Measurements from ENCODE around the gene PRKCB.

PRKCB gene

DNA sequence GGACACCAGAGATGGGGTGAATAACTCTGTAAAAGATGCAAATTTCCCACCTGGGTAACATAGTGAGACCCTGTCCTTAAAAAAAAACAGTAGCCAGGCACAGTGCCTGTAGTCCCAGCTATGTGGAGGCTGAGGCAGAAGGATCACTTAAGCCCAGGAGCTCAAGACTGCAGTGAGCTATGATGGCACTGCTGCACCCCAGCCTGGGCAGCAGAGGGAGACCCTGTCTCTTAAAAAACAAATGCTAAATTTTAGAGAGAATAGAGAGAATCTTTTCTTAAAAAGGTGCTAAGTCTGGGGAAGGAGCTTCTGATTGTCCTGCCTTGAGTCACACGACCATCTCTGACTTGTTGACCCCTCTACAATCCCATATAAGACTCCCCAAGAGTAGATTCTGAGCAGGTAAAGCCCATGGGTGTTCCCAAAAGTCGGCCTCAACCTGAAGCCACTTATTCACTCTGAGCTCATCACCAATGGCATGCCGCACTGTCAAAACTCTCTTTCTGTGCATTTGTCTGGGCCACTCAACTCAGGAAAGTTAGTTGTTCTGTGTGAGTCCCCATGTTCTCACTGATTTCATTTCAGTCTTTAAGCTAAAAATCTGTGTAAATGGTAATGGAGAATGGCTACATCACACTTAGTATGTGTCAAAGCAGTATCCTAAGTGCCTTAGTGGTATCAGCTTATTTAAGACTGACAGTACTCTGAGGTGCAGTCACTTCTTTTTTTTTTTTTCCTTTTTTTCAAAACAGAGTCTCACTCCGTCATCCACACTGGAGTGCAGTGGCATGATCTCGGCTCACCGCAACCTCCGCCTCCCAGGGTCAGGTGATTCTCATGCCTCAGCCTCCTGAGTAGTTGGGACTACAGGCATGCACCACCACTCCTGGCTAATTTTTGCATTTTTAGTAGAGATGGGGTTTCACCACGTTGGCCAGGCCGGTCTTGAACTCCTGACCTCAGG lies 41.6 kb downstream of the PRKCB start:
- H3K4me3 ChIP-seq (ENCODE audit: control insufficient read depth, low read depth, low read length), result no peak overlapping the region
- DNase-seq (ENCODE audit: low read depth), result no peak
- TF ChIP-seq, protein P1, sequence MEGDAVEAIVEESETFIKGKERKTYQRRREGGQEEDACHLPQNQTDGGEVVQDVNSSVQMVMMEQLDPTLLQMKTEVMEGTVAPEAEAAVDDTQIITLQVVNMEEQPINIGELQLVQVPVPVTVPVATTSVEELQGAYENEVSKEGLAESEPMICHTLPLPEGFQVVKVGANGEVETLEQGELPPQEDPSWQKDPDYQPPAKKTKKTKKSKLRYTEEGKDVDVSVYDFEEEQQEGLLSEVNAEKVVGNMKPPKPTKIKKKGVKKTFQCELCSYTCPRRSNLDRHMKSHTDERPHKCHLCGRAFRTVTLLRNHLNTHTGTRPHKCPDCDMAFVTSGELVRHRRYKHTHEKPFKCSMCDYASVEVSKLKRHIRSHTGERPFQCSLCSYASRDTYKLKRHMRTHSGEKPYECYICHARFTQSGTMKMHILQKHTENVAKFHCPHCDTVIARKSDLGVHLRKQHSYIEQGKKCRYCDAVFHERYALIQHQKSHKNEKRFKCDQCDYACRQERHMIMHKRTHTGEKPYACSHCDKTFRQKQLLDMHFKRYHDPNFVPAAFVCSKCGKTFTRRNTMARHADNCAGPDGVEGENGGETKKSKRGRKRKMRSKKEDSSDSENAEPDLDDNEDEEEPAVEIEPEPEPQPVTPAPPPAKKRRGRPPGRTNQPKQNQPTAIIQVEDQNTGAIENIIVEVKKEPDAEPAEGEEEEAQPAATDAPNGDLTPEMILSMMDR (IDR thresholded peaks at IDR 0.05; ENCODE audit: control insufficient read depth, insufficient read depth, low read depth, low read length, missing control alignments), result no peak

DNA sequence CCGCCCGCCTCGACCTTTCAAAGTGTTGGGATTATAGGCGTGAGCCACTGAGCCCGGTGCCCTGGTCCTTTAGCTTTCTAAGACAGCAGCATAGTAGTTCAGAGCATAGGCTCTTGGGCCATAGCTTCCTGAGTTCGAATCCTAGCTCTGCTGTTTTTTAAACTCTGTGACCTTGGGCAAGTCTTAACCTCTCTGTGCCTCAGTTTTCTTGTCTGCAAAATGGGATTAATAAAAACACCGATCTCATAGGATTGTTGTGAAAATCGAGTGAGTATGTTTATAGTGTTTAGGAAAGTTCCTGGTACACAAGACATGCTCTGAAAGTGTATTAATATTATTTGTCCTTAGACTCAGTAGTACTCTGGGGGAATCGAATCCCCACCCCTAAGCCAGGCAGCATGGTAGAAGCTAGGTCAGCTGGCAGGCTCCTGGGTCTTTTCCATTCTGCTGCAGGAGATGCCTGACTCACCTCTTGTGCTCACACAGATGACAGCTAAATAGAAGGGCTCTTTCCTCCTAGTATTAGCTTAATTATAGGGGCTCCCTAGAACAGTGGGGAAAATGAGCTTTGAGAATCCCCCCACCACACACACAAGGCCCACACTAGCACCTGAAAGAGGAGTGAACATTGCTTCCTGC lies 44.1 kb downstream of the PRKCB start:
- TF ChIP-seq, protein P1 (IDR thresholded peaks at IDR 0.05; ENCODE audit: control insufficient read depth, insufficient read depth, low read depth, low read length, missing control alignments), result no peak
- DNase-seq (ENCODE audit: low read depth), result no peak
- no peak overlapping the region for H3K4me3 ChIP-seq (ENCODE audit: control insufficient read depth, low read depth, low read length)

DNA sequence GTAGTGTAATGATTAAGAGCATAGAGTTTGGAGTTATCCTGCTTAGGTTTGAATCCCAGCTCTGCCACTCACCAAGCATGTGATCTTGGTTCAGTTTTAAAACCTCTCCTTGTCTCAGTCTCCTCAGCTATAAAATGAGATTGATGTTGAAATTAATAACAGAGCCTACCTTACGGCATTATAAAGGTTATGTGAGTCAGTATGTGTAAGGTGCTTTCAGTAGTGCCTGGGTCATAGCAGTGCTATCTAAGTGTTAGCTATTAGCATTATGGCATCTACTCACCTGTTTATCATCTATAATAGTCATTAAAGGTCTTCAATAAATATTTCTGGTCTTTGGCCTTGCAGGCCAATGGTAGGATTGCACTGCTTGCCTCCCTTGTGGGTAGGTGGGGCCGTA lies 53.4 kb downstream of the PRKCB start:
- TF ChIP-seq, protein P1 (IDR thresholded peaks at IDR 0.05; ENCODE audit: control insufficient read depth, insufficient read depth, low read depth, low read length, missing control alignments), result no peak
- no peak for DNase-seq (ENCODE audit: low read depth)
- no peak overlapping the region for H3K4me3 ChIP-seq (ENCODE audit: control insufficient read depth, low read depth, low read length)

DNA sequence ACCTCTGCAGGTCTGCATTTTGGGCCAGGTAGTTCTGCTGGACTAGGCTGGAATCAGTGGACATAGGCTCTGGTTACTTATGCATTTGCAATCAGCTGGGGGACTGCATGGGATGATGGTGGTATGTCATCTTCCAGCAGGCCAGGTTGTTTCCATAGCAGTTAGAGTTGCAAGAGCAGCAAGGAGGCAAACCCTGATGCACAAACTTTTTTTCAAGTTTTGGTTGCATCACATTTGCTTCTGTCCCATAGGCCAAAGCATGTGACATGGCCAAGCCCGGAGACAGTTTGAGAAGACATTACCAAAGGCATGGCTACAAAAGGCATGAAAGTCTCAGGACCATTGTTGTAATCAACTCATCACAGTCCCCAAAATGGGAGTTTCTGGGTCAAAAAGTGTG lies 58.2 kb downstream of the PRKCB start:
- no peak for DNase-seq (ENCODE audit: low read depth)

DNA sequence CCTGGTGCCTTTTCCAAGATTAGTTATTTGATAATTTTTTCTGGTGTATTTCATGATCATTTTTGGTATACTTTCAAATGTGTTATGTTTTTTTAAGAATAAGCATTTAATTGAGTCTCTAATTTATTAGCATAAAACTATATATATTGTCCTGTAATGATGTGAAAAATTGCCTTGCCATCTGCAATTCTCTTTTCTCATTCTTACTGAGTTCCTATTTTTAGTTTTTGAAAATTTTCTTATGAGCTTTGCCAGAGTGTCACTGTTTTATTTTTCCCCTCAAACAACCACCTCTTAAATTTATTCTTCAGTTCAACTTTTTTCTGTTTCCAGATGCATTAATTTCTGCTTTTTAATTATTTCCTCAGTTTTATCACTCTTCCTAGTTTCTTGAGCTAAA lies 59.3 kb downstream of the PRKCB start:
- H3K4me3 ChIP-seq (ENCODE audit: control insufficient read depth, low read depth, low read length), result no peak overlapping the region
- no peak for DNase-seq (ENCODE audit: low read depth)
- TF ChIP-seq, protein P1 (IDR thresholded peaks at IDR 0.05; ENCODE audit: control insufficient read depth, insufficient read depth, low read depth, low read length, missing control alignments), result no peak

More for the DNA sequence above, 58.2 kb downstream of the PRKCB start:
- H3K4me3 ChIP-seq (ENCODE audit: control insufficient read depth, low read depth, low read length), result no peak overlapping the region
- TF ChIP-seq, protein P1 (IDR thresholded peaks at IDR 0.05; ENCODE audit: control insufficient read depth, insufficient read depth, low read depth, low read length, missing control alignments), result no peak

DNA sequence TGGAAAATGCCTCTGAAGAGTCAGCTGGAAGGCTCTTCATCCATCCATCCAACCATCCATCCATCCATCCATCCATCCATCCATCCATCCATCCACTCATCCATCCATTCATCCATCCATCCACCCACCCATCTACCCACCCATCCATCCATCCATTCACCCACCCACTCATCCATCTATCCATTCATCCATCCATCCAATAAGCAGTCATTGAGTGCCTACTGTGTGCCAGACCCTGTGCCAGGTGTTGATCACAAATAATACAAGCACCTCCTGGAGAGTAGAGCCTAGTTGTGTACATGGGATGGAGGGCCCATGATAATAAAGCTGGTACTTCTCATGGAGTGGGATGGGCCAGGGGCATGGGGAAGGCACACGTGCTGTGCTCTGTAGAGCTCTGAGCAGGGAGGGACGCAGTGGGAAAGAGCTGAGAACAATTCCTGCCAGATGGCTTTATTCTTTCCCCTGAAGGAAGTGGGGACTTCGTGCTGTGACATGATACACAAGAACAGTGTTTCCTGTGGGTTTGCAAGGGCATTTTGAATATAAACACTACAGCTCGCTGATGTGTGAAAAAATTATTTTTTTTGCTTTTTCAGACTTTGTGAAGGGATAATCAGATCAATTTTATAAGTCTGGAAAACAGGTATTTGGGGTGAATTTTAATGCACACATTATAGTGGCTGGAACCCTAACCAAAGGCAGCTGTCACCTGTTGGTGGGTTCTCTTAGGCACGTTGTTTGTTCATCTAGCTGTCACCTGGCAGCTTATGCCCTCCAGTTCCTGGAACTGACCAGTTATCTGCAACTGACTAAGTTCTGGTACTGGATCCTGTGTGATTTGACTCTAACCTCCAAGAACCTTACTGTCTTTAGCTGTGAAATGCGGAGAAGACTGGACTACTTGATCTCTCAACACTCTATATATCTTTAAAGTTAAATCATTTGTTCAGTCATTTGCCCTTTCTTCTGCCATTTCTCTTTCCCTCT lies 61.3 kb downstream of the PRKCB start:
- DNase-seq (ENCODE audit: low read depth), result no peak
- H3K4me3 ChIP-seq (ENCODE audit: control insufficient read depth, low read depth, low read length), result no peak overlapping the region

More for the DNA sequence above, 61.3 kb downstream of the PRKCB start:
- TF ChIP-seq, protein P1 (IDR thresholded peaks at IDR 0.05; ENCODE audit: control insufficient read depth, insufficient read depth, low read depth, low read length, missing control alignments), result no peak
